Thoracic aorta (tissue), 2 donors: Measurements from ENCODE around the gene LAMTOR1. TPM values are rescaled to one million over a fixed set of nuclear protein-coding genes. Genes with fewer than 3 reads are reported as not detected.
A peak's percentile ranks its signal among the peaks of the same experiment; 100 is the strongest.

Experiments
- ATAC-seq: fragments of 150-250 bp; one replicate; pipeline ENCODE4 v1.8.0; 2017; ENCODE audit warnings: low read depth; ENCODE audit not compliant: insufficient number of reproducible peaks, low FRiP score
- DNase-seq: peaks from one replicate; pipeline ENCODE4 v3.0.0-alpha.2; 2020; ENCODE audit warnings: low spot score
- H3K27ac ChIP-seq, 2 donors: fragments of 200-600 bp; sonication (generic); 1 replicate in 1 of 2; 2 replicates in 1 of 2; pipeline ENCODE4 v1.5.1; 2016; ENCODE audit warnings: mild to moderate bottlenecking in 2 of 2, moderate library complexity in 2 of 2
- H3K27me3 ChIP-seq: fragments of 200-600 bp; sonication (generic); replicated peaks from 2 replicates; pipeline ENCODE4 v1.6.0; 2016; ENCODE audit warnings: mild to moderate bottlenecking; ENCODE audit not compliant: insufficient read depth
- H3K36me3 ChIP-seq: fragments of 200-600 bp; sonication (generic); one replicate; pipeline ENCODE4 v1.5.1; 2016
- H3K4me1 ChIP-seq, 2 donors: fragments of 200-600 bp; sonication (generic); 1 replicate in 1 of 2; 2 replicates in 1 of 2; pipeline versions ENCODE4 v1.5.1 to v1.6.0; 2016; ENCODE audit warnings: low read depth in 2 of 2, mild to moderate bottlenecking in 1 of 2; ENCODE audit not compliant: control insufficient read depth in 1 of 2
- H3K4me3 ChIP-seq: fragments of 200-600 bp; sonication (generic); 2 replicates; pipeline ENCODE4 v1.5.1; 2016; ENCODE audit warnings: mild to moderate bottlenecking
- H3K9me3 ChIP-seq: fragments of 200-600 bp; sonication (generic); 2 replicates; pipeline ENCODE4 v1.5.1; 2016
- CTCF ChIP-seq: fragments of 200-600 bp; sonication (generic); IDR thresholded peaks from one replicate; pipeline ENCODE4 v1.5.1; 2019; ENCODE audit warnings: antibody characterized with exemption
- total RNA-seq, 2 donors: library from RNA; depleted of rRNA; stranded (reverse); fragments of >200 nt; gene quantifications; one replicate each; pipeline versions ENCODE4 v1.1.0 to v1.2.3, GENCODE V29; 2016

LAMTOR1 gene
- total RNA-seq, 2 donors from 2014 or later: 68.1 to 94.4 TPM

- H3K4me1 ChIP-seq: peaks cover 3 to 12% of the 10 kb centered on the region in 2 donors
- no peaks in the 10 kb centered on the region for H3K36me3 ChIP-seq
- DNase-seq (no peak), ATAC-seq (no peak)
- H3K27ac ChIP-seq: no peak overlapping the region
- H3K9me3 ChIP-seq: no peaks in the 10 kb centered on the region
- no peaks in the 10 kb centered on the region for H3K27me3 ChIP-seq
- no peak for TF ChIP-seq CTCF
- no peak overlapping the region for H3K4me3 ChIP-seq
Measured at GRCh38 chr11:72116019-72116755, 13.1 kb upstream of the LAMTOR1 start.

- Histone ChIP-seq H3K27ac (no peak overlapping the region), H3K4me1 (peaks cover 3 to 16% of the 10 kb centered on the region in 2 donors), H3K9me3 (no peaks in the 10 kb centered on the region), H3K36me3 (no peaks in the 10 kb centered on the region), H3K27me3 (no peaks in the 10 kb centered on the region), H3K4me3 (no peak overlapping the region)
- no peak for TF ChIP-seq CTCF
- no peak for ATAC-seq
- no peak for DNase-seq
Measured at GRCh38 chr11:72114570-72114969, 11.5 kb upstream of the LAMTOR1 start.

GRCh38 chr11:72112978-72113808 lies 10.1 kb upstream of the LAMTOR1 start:
- Histone ChIP-seq H3K4me1 (peaks cover 3 to 16% of the 10 kb centered on the region in 2 donors), H3K27ac (peak overlapping the region; percentile 87 to 92), H3K4me3 (peak overlapping the region; percentile 89), H3K36me3 (no peaks in the 10 kb centered on the region), H3K27me3 (no peaks in the 10 kb centered on the region), H3K9me3 (no peaks in the 10 kb centered on the region)
- ATAC-seq (no peak), DNase-seq (no peak)
- TF ChIP-seq CTCF: no peak

GRCh38 chr11:72112143-72112977 lies 9.3 kb upstream of the LAMTOR1 start, which contains the start of gene ANAPC15:
Gene ANAPC15, minus strand, starts transcription at chr11:72112695. Its CDS starts 1,419 bp downstream, at chr11:72111276.
- Histone ChIP-seq H3K27me3 (no peaks in the 10 kb centered on the region), H3K27ac (peak within 1 kb of the TSS; percentile 87 to 92), H3K9me3 (no peaks in the 10 kb centered on the region), H3K36me3 (no peaks in the 10 kb centered on the region), H3K4me3 (peak within 1 kb of the TSS; percentile 89), H3K4me1 (peaks cover 3 to 16% of the 10 kb centered on the region in 2 donors)
- DNase-seq (peak; percentile 100), ATAC-seq (peak; percentile 96)
- TF ChIP-seq CTCF: no peak
